Inferior parietal cortex (tissue), 1 donor: ENCODE results near the gene ARTN.

Experiments
- DNase-seq: peaks from one replicate; pipeline ENCODE4 v3.0.0-alpha.2; 2016; ENCODE audit errors: extremely low spot score

ARTN gene

GRCh38 chr1:43933386-43934100 lies at the start of gene ARTN:
TSS of gene ARTN (plus strand) at chr1:43933801. CDS start at chr1:43935657, 1,856 bp downstream.
- DNase-seq: no peak

- DNase-seq: no peak
Measured at GRCh38 chr1:43885279-43885801, 48.3 kb upstream of the ARTN start.

GRCh38 chr1:43887748-43888147 lies 45.9 kb upstream of the ARTN start:
- no peak for DNase-seq

- DNase-seq: no peak
Measured at GRCh38 chr1:43890815-43891214, 42.8 kb upstream of the ARTN start.

- no peak for DNase-seq
Measured at GRCh38 chr1:43893006-43893405, 40.6 kb upstream of the ARTN start.

- DNase-seq: no peak
Measured at GRCh38 chr1:43898981-43899380, 34.6 kb upstream of the ARTN start.

GRCh38 chr1:43900386-43900785 lies 33.2 kb upstream of the ARTN start:
- no peak for DNase-seq

GRCh38 chr1:43901196-43901961 lies 32.2 kb upstream of the ARTN start:
- DNase-seq: no peak

- DNase-seq: no peak
Measured at GRCh38 chr1:43902058-43902831, 31.4 kb upstream of the ARTN start.

GRCh38 chr1:43904660-43905551 lies 28.7 kb upstream of the ARTN start:
- no peak for DNase-seq

GRCh38 chr1:43908226-43908625 lies 25.4 kb upstream of the ARTN start:
- DNase-seq: no peak

- no peak for DNase-seq
Measured at GRCh38 chr1:43908858-43909257, 24.7 kb upstream of the ARTN start.

GRCh38 chr1:43910343-43910742 lies 23.3 kb upstream of the ARTN start:
- no peak for DNase-seq

- DNase-seq: no peak
Measured at GRCh38 chr1:43912607-43913006, 21.0 kb upstream of the ARTN start.

- DNase-seq: no peak
Measured at GRCh38 chr1:43913051-43913501, 20.5 kb upstream of the ARTN start.

GRCh38 chr1:43913666-43914360 lies 19.8 kb upstream of the ARTN start:
- no peak for DNase-seq

GRCh38 chr1:43914576-43915525 lies 18.8 kb upstream of the ARTN start:
- DNase-seq: no peak

GRCh38 chr1:43919906-43920305 lies 13.7 kb upstream of the ARTN start:
- no peak for DNase-seq

- no peak for DNase-seq
Measured at GRCh38 chr1:43921022-43921421, 12.6 kb upstream of the ARTN start.
